HG03039 (cell line): ENCODE data around the gene DCTN3.

ENCODE experiments used
- ATAC-seq: cut with Tn5 transposase; IDR thresholded peaks from one replicate; pipeline ENCODE4 v1.9.1; 2021; ENCODE audit warnings: mild to moderate bottlenecking, moderate library complexity; ENCODE audit not compliant: unreplicated experiment

Gene DCTN3

DNA sequence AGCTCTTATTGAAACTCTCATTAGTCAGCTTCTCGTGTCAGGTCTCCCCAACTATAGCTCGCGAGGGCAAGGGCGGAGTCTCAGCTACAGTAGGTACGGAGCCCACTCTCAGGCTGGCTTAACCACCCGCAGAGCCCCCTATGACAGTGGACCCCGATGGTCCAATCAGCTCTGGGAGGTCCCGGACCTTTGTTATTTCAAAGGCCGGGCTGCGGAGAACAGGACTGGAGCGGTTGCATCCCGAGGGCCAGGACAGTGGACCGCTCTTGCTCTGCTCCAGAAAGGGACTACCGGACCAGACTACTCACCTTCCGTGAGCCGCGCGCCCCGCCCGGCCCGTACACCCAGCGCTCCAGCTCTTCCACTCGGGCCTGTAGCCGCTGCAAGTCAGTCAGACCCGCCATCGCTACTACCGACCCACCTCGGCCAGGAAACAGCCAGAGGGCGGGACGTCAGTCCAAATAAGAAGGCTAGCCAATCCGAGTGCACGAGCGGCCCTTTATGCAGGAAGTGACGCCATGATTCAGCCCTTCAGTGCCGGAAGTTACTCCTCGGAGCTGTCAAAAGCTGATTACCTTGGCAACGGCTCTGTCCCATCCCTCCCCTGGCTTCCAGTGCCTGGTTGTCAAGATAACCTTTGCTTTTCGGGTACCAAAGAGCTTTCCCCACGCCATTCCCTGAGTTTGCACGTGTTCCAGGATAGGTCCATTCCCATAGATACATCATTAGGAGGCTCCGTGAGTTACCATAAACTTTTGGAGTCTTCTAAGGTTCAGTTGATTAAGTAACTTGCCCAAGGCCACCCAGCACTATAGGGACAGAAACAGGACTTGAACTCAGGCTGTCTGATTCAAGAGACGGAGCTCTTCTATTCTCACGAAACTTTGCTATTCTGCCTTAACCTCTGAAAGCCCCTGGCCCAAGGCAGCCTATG is at the start of gene DCTN3:
Gene DCTN3, minus strand, starts transcription at position 435 of the 934 bp plus-strand sequence. Its CDS starts 31 bp downstream, at position 404.
- peak; percentile 92 for ATAC-seq

DNA sequence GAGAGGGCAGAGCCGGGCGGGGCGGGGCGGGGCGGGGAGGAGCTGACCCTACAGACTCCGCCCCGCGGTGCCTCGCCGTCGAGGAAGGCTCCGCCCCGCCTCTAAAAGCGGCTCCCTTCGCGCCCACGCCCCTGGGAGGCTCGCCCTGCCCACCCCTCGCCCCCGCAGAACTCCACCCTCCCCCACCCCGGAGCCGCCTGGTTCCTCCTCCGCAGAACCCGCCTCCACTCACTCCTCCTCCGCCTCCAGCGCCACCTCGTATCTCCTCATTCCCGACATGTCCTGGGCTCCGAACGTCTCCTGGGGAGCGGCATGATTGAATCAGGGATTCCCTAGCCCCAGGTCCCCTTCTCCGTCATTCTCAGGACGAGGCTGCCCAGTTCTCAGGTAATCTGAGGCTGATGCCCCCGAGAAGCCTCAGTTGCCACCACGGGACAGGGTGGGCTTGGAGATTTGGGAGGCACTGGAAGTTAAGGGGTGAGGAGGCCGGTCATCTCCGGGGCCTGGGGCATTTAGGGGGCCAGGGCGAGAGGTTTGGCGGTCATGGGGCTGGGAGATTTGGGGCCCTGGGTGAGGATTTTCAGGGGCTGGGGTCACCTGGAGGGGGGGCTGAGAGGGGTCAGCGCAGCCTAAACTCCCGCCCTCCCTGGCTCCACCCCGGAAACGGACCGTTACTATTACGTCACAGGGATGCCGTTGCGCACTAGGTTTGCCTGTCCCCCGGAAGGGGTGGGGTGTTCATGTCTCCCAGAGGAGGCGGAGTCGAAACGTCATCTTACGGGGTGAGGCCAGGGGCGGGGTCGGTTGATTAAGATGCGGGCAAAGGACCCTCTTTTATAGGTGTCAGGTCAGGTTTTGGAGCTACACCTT is 45.3 kb upstream of the DCTN3 start:
- peak; percentile 58 for ATAC-seq

DNA sequence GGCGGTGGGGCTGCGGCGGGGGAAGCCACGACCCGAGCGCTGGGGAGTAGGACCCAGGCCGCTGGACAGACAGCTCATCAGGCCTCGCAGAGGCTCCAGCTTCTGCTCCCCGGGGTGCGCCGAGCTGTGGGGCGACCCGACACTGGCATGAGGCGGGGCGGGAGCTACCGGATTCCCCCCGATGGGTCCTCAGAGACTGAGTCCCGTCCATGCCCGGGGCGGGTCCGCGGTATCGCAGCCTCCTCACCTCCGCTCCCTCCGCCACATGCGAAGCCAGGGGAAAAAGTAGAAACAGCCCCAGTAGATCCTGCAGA is 44.7 kb upstream of the DCTN3 start:
- no peak for ATAC-seq

DNA sequence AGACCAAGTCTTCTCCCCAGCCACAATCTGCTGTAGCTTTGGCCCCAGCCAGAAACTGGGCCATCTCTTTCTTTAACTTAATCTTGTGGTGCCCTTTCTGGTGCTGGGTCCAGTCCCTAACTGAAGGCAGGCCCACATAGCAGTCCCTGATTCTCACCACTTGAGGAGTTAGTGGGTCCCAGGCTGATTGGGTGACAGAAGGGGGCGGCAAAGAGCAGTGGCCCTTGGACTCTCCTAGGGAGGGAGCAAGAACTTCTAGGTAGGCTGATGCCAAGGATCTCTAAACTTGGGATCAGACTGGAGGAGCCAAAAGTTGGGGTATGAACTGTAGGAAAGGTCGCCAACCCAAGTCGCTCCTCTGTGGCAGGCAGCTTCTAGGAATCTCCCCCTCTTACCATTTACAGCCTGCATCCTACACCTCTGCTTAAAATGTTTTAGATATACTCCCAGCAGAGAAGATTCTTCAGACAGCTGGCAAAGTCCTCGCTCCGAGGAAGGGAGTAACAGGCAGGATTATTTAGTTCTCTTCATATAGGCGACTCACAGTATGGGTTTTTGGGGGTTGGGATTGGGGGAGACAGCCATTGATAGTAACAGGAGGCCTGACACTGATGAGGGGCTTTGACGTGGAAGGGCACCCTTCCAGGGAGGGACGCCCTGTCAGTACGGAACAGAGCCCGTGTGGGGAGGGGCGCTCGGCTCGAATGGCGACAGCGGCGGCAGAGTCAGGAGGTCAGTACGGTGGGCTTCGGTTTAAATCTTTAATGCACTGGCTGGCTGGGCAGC is 44.2 kb upstream of the DCTN3 start:
- peak; percentile 33 for ATAC-seq

DNA sequence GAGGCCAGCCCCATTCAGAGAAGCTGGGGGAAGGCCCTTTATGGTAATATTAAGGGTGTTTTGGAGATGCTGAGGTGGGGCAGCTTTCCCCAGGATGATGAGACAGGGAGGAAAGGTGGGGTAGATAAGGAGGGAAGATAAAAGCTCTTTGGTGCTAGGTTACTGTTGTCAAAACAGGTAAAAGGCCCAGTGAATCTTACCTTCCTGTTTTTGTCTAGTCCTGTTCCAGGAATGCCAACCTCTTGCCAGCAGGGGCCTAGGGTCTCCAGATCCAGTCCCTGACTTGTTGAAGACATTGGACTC is 43.0 kb upstream of the DCTN3 start:
- no peak for ATAC-seq

DNA sequence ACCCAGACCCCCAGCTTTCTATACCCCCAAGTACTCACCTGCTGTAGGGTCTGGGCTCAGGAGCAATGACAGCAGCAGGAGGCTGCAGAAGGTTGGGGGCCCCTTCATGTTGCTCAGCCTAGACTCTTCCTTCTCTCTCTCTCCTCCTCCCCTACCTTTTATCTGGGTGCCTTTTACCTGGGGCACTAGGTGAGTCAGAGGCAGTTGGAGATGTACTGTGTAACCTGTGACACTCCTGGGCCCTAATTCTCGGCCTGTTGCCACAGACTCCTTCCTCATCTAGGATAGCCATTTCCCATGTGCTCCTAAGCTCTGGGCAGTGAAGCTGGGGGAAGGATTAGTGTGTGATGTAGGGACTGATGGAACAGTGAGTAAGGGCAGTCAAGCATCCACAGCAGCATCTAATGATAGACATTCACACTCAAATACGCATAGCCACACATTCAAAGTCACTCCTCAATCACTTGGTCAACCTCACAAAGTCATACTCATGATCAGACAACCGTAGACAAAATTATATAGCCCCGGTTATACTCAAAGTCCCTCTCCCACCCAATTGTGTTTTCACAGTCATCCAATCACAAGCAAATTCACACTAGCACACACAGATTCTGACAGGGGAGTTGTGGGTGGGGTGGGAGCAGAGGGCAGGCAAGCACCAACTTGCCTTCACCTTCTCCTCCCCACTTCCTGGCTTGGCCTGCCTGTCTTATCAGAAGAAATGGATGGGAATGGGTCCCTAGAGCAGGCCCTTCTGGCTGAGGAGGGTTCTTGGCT is 42.4 kb upstream of the DCTN3 start, which contains the start of gene CCL27:
Gene CCL27, minus strand, starts transcription at position 132 of the 777 bp plus-strand sequence. Its CDS starts 24 bp downstream, at position 108.
- ATAC-seq = no peak

DNA sequence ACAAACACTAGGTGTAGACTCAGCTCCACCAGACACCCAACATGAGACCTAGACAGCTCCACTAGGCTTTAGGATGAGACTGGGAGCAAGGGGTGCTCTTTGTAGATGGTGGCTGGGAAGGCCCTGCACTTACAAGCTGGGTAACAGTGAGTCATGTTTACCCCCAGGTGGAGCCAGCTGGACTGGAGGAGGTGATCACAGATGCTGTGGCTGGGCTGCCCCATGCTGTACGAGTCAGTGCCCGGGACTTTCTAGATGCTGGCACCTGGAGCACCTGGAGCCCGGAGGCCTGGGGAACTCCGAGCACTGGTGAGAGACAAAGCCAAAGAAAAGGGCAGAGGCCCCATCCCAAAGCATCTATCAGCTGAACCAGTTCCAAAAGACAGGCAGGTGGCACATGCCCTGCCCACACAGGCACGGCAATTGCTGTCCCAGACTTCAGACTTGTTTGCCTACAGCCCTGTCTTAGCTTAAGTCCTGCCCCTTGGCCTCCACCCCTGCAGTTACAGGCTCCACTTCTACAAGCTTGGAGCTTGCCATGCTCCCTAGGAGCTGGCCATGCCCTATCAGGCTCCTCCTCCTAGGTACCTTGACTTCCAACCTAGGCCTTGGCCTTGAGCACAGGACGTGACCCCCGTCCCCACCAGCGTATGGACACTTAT is 39.4 kb upstream of the DCTN3 start:
- no peak for ATAC-seq

DNA sequence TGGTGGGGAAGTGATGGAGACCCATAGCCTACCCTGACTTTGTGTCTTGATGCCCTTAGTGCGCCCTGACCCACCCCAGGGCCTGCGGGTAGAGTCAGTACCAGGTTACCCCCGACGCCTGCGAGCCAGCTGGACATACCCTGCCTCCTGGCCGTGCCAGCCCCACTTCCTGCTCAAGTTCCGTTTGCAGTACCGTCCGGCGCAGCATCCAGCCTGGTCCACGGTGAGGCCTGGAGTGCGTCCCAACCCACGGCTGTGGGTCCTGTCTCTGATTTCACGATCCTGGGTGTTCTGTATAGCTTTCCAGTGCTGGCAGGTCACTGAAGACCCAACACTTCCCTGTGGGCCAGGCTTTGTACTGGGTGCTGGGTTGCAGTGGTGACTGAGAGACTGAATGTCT is 38.2 kb upstream of the DCTN3 start:
- ATAC-seq = no peak

DNA sequence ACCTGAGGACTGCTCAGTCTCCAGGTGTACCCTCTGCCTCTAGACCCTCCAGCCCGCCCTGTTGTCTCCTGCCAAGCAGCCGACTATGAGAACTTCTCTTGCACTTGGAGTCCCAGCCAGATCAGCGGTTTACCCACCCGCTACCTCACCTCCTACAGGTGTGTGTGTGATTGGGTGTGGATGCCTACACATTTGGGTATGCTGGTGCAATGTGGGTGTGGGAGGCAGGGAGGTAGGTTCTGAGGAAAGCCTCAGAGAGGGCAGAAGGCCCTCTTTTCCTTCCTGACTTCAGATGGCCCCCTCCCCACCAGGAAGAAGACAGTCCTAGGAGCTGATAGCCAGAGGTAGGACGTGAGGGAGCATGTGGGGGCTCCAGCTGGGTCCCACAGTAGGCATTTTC is 36.7 kb upstream of the DCTN3 start:
- no peak for ATAC-seq

DNA sequence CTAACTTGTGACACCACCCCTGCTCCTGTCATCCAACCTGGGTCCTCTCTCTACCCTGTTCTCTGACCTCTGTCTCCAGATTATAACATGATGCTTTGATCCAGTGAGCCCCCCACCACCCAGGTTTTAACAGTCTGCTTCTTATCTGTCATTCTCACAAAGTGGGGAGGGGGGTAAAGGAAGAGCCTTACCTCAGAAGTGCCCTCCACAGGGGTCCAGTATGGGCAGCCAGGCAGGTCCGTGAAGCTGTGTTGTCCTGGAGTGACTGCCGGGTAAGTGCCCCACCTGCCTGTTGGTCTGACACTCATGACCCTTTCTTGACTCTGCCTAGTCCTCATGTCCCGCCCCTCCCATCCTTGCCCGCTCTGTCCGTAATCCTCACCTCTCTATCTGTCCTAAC is 35.1 kb upstream of the DCTN3 start:
- ATAC-seq = no peak

DNA sequence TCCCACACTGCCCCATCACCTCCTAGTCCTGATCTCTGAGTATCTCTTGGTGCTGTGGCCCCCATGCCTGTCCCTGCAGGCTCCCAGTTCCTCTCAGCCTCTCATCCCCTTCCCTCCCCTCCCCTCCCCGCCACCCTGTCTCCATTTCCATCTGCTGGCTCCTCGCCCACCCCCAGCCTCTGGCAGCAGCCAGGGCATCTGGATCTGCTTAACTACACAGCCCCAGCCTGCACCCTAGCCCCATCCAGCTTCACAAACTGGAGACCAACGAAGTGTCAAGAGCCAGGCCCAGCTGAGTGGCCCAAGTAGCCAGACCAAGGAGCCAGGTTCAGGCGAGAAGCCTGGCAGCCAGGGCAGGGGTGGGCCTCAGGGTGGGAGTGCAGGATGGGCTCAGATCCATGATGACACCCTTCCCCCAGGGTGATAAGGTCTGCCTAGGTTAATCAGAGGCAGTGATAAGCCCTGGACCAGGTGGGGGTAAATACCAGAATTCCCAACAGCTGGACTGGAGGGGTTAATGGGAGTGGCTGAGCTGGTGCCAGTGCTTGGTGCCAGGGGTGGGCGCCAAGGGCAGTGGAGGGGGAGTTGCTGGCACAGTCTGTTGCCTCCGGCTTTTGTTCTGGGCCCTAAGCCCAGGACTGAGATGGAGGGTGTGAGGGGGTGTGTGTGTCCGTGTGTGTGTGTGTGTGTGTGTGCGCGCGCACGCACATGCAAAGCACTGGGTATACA is 34.2 kb upstream of the DCTN3 start:
- no peak for ATAC-seq

DNA sequence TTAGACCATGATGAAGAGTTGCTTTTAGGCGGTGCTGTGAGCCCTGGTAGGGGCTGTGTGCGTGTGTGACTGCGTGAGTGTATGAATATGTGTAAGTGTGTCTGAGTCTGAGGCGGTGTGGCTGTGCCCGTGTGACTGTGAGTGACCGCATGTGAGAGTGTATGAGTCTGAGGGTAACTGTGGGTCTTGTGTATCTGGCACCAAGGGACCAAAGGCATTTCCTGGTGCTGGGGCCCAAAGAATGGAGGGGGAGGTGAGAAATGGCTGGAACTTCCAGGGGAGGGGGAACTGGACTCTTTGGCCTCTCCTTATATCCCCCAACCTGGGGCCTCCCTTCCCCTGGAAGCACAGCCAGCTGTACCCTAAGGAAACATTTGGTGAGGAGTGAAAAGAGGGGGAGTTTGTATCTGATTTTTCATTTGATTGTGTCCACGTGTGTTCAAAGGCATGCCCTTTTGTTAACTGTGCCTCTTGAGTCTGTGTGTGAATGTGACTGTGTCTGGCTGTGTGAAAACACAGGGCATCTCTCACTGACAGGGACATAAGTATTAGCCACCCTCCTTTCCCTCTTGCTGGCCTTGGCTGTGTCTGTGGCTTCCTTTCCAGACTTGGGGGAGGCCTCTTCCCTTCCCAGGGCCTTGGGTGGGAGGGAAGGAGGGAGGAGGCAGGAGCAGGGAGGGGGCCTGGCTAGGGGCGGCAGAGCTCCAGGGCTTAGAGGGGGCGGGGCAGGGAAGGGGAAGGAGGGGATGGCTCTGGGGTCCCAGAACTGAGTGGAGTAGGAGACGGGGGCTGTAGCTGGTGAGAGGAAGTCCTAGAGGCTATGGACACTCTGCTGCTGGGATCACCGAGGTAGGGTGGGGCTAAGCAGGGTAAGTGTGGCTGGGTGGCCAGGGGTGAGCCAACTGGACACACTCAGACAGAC is 33.1 kb upstream of the DCTN3 start:
- ATAC-seq = no peak

DNA sequence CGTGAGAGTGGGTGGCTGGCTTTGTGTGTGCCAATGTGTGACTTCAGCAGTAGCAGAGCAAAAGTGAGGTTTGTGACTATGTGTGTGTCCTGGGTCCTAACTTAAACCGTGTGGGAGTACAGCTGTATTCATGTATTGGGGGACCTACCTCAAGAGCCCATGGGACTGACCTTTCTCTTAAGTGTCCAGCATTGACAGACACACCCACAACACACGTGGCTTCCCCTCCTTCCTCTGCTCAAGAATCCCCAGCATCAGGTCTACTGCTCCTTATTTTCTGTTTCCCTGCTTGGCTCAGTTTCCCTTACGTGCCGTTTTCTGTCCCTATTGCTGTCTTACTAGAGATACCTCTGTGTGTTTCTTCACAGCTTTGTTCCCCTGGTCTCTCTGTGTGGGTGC is 32.3 kb upstream of the DCTN3 start:
- no peak for ATAC-seq

DNA sequence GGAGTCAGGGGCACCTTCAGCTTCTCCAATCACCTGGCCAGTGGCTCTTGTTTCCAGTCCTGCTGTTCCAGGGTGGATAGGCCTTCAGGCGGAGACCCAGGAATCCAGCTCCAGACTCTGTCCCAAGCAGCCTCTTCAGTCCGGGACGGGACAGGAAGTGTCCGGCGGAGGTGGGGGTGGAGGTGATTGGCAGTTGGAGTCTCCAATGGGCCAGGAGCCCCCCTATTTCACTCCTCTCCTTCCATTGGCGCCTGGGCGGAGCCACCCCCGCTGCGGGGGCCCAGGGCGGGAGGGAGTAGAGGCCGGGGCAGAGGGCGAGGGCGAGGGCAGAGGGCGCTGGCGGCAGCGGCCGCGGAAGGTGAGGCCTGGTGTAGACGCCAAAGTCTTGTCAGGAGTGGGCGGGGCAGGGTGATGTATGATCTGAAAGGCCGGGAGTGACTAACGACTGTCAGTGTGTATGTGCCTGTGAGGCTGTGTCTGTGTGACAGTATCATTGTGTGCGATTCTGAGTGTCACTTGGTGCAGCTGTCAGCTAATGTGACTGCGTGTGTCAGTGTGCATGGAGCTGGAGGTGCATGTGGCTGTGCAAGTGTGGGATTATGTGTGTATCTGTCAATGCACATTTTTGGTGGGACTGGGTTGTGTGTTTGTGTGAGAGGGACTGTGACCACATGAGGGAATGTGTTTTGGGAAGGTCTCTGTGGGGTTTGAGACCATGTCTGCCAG is 31.7 kb upstream of the DCTN3 start, which contains the start of gene IL11RA:
Gene IL11RA, plus strand, starts transcription at position 310 of the 726 bp plus-strand sequence. CDS start 3,033 bp downstream, outside the sequence.
- no peak for ATAC-seq

DNA sequence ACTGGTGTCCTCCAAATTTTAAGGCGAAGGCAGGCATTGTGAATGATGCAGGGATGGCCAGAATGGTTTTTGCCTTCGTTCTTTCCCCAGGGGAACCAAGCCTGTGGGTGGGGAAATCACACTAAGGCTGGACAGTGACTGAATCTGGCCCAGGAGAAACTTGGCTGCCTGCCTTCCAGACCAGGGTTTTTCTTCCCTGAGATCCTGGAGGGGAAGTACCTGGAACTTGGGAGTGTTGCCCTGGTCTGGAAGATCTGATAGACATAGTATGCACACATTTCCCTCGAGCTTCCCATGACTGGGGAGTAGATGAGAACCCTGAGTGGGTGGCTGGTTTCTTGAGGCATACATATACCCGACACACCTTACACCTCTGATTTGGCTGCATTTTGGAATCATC is 31.0 kb upstream of the DCTN3 start:
- no peak for ATAC-seq

DNA sequence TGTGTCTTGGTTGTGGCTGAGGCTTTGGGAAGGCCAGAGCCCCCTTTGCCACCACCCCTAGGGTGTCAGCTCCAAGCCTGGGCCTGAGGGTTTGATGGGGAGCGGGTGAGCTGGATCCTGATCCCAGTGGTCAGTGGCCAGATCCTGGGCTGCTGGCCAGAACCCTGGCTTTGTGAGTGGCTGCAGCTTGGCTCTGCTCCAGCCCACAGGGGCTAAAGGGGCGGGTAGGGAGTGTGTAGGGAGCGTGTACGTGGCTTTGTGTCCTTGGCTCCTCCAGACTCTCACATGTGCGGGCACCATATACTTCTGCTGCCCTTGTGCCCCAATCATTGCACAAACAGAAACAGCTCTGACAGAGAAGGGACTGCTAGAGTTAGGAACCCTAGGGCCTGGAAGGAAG is 30.5 kb upstream of the DCTN3 start:
- ATAC-seq = no peak

DNA sequence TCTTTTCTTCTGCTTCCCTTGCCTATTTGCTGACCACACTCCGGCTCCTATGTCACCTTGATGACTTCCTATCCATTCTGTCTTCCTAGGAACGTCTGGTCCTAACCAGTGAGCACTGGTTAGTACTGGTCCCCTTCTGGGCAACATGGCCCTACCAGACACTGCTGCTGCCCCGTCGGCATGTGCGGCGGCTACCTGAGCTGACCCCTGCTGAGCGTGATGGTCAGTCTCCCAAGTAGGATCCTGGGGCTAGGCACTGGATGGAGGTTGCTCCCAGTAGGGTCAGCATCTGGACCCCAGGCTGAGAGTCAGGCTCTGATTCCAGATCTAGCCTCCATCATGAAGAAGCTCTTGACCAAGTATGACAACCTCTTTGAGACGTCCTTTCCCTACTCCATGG is 28.4 kb upstream of the DCTN3 start:
- no peak for ATAC-seq
